MCF 10A (cell line): ENCODE data around the gene ADISSP. TPM values are rescaled to one million over a fixed set of nuclear protein-coding genes. Genes with fewer than 3 reads are reported as not detected.

Experiments
- BruUV-seq: library from RNA; stranded (reverse); fragments of 400-500 nt; replicated peaks from 2 replicates; lab custom pipeline; 2021; lab: Mats Ljungman, UMichigan
- CTCF ChIA-PET: fragments of 300-600 bp; sonication (Branson Sonifier 250); formaldehyde crosslinking; extraction: SDS; loops from one replicate; lab custom pipeline; 2021; ENCODE audit warnings: antibody characterized with exemption, inconsistent platforms; lab: Yijun Ruan, JAX
- POLR2A ChIA-PET: fragments of 300-600, 350-650 bp; sonication (Branson Sonifier 250); formaldehyde crosslinking; extraction: SDS; loops from one replicate; lab custom pipeline; 2020; ENCODE audit warnings: antibody characterized with exemption, inconsistent platforms; lab: Yijun Ruan, JAX
- DNase-seq: peaks from one replicate; pipeline ENCODE4 v3.0.0-alpha.2; 2018; ENCODE audit not compliant: unreplicated experiment
- H3K27ac Mint-ChIP-seq: one replicate; pipeline ENCODE4 v1.8.0; 2022; ENCODE audit warnings: mild to moderate bottlenecking, low read depth, mixed read lengths; ENCODE audit not compliant: unreplicated experiment
- H3K27me3 Mint-ChIP-seq: one replicate; pipeline ENCODE4 v1.8.0; 2022; ENCODE audit warnings: mixed read lengths; ENCODE audit not compliant: insufficient read depth, unreplicated experiment
- H3K36me3 Mint-ChIP-seq: one replicate; pipeline ENCODE4 v1.8.0; 2022; ENCODE audit warnings: mild to moderate bottlenecking, moderate library complexity, mixed read lengths; ENCODE audit not compliant: insufficient read depth, unreplicated experiment
- H3K4me1 Mint-ChIP-seq: one replicate; pipeline ENCODE4 v1.8.0; 2022; ENCODE audit warnings: mixed read lengths; ENCODE audit not compliant: insufficient read depth, unreplicated experiment
- H3K4me3 Mint-ChIP-seq: one replicate; pipeline ENCODE4 v1.8.0; 2022; ENCODE audit warnings: mild to moderate bottlenecking, moderate library complexity, mixed read lengths; ENCODE audit not compliant: unreplicated experiment
- H3K9me3 Mint-ChIP-seq: one replicate; pipeline ENCODE4 v1.8.0; 2022; ENCODE audit warnings: mixed read lengths; ENCODE audit not compliant: unreplicated experiment
- intact Hi-C: fragments of 100-400 bp; cut with micrococcal nuclease; formaldehyde crosslinking; loops from 2 replicates; pipeline ENCODE4 v1.14.1; 2022
- total RNA-seq: library from RNA; stranded (reverse); gene quantifications from 2 replicates; pipeline ENCODE4 v1.2.3, GENCODE V29; 2022
- TF ChIP-seq, protein P1 (sequence below): fragments of 200-600 bp; IDR thresholded peaks from one replicate; pipeline ENCODE4 v1.8.0; 2022; ENCODE audit warnings: antibody characterized with exemption, mild to moderate bottlenecking; ENCODE audit not compliant: unreplicated experiment

Gene ADISSP
- total RNA-seq, 1 experiment from 2014 or later, result 58.8 TPM

- BruUV-seq, result TSS peak; percentile 52
- H3K27ac Mint-ChIP-seq, result peak overlapping the region; percentile 39
- H3K4me3 Mint-ChIP-seq, result peak overlapping the region; percentile 76
- POLR2A ChIA-PET, result interaction anchor here (1.3 to 5.2 kb wide), 4 partner anchors 11 to 110 kb away, joined by 3 to 61 read pairs (median 17); partner anchors contain the start of genes ADISSP and CDC25B
- no peaks in the 10 kb centered on the region for H3K27me3 Mint-ChIP-seq
- H3K9me3 Mint-ChIP-seq, result no peaks in the 10 kb centered on the region
- DNase-seq, result no peak
- intact Hi-C loops, result loop anchor here (10.0 kb wide), 1 partner anchor 290 kb away; no protein-coding TSS in a partner anchor
- peaks cover 48% of the 10 kb centered on the region for H3K4me1 Mint-ChIP-seq
- H3K36me3 Mint-ChIP-seq, result peaks cover 21% of the 10 kb centered on the region
- CTCF ChIA-PET, result interaction anchor here (0.6 to 12.0 kb wide), 4 partner anchors 16 to 302 kb away, joined by 3 to 231 read pairs (median 13); partner anchors contain the start of genes ADISSP and AP5S1
- TF ChIP-seq, protein P1, sequence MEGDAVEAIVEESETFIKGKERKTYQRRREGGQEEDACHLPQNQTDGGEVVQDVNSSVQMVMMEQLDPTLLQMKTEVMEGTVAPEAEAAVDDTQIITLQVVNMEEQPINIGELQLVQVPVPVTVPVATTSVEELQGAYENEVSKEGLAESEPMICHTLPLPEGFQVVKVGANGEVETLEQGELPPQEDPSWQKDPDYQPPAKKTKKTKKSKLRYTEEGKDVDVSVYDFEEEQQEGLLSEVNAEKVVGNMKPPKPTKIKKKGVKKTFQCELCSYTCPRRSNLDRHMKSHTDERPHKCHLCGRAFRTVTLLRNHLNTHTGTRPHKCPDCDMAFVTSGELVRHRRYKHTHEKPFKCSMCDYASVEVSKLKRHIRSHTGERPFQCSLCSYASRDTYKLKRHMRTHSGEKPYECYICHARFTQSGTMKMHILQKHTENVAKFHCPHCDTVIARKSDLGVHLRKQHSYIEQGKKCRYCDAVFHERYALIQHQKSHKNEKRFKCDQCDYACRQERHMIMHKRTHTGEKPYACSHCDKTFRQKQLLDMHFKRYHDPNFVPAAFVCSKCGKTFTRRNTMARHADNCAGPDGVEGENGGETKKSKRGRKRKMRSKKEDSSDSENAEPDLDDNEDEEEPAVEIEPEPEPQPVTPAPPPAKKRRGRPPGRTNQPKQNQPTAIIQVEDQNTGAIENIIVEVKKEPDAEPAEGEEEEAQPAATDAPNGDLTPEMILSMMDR, result no peak
Observed at GRCh38 chr20:3784216-3784853, 16.8 kb upstream of the ADISSP start.

- ChIA-PET POLR2A (interaction anchor here (1.2 to 5.2 kb wide), 3 partner anchors 15 to 109 kb away, joined by 3 to 61 read pairs (median 7); partner anchors contain the start of gene ADISSP), CTCF (interaction anchor here (0.6 to 12.0 kb wide), 4 partner anchors 15 to 71 kb away, joined by 3 to 231 read pairs (median 14); partner anchors contain the start of genes ADISSP and AP5S1)
- peak overlapping the region; percentile 39 for H3K27ac Mint-ChIP-seq
- no peak for DNase-seq
- H3K4me3 Mint-ChIP-seq, result peak overlapping the region; percentile 31
- BruUV-seq, result no TSS peak
- no peaks in the 10 kb centered on the region for H3K27me3 Mint-ChIP-seq
- H3K9me3 Mint-ChIP-seq, result no peaks in the 10 kb centered on the region
- peaks cover 44% of the 10 kb centered on the region for H3K4me1 Mint-ChIP-seq
- H3K36me3 Mint-ChIP-seq, result peaks cover 21% of the 10 kb centered on the region
- TF ChIP-seq, protein P1, result no peak
- intact Hi-C loops, result loop anchor here (10.0 kb wide), 1 partner anchor 291 kb away; no protein-coding TSS in a partner anchor
Observed at GRCh38 chr20:3783511-3784195, 16.1 kb upstream of the ADISSP start.

DNA sequence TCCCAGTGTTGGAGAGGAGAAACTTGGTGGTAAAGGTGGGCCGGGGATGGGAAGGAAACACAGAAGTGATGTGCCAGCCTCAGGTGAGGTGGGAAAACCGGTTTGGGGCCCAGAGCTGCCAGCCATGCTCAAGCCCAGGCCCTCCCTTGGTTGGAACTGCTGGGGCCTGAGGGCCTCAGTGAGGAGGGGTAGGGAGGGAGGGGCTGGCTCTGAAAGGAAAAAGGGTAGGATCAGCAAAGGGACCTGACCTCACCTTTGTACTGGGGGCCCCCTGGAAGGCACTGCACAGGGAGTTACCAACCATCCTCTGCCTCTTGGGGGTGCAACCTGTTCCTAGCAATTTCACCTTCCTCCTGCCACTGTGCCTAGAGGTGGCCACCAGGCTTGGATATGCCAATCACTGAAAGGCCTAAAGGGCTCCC is 15.5 kb upstream of the ADISSP start:
- DNase-seq, result no peak
- H3K4me3 Mint-ChIP-seq, result peak overlapping the region; percentile 31
- no peaks in the 10 kb centered on the region for H3K27me3 Mint-ChIP-seq
- intact Hi-C loops, result loop anchor here (10.0 kb wide), 1 partner anchor 292 kb away; no protein-coding TSS in a partner anchor
- peak overlapping the region; percentile 39 for H3K27ac Mint-ChIP-seq
- TF ChIP-seq, protein P1, result no peak
- peaks cover 21% of the 10 kb centered on the region for H3K36me3 Mint-ChIP-seq
- POLR2A ChIA-PET, result interaction anchor here (1.2 kb wide), 1 partner anchor 15 kb away, joined by 7 read pairs; the partner anchor contains the start of gene ADISSP
- BruUV-seq, result no TSS peak
- peaks cover 41% of the 10 kb centered on the region for H3K4me1 Mint-ChIP-seq
- no peaks in the 10 kb centered on the region for H3K9me3 Mint-ChIP-seq
- CTCF ChIA-PET, result interaction anchor here (0.6 to 12.0 kb wide), 8 partner anchors 14 to 92 kb away, joined by 3 to 231 read pairs (median 6); partner anchors contain the start of genes ADISSP and AP5S1
